ENCODE measurements around the gene RNF44. TPM values are rescaled to one million over a fixed set of nuclear protein-coding genes. Genes with fewer than 3 reads are reported as not detected.

The RNF44 gene
- total and polyA plus RNA-seq, 11 donors: 9.2 to 35.7 (median 20.0) TPM

DNA sequence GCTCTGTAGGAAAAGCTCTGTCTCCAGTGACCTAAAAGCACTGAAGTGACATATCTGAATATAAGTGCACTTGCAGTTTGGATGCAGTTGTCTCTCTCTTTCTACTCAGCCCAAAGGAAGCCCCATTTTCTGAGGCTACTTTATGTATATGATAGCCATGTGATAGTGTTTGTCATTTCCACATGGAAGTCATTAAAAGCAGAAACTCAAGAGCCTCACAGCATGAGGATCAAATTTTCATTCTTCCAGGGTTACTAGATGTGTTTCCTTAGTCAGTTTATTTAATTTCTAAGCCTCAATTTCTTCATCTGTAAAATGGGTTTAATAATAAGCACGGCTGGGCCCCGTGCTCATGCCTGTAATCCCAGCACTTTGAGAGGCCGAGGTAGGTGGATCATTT lies 36.7 kb downstream of the RNF44 start:
- Histone ChIP-seq H3K9me3 (no peaks in the 10 kb centered on the region), H3K4me1 (no peaks in the 10 kb centered on the region), H3K36me3 (peaks cover 0 to 100% (median 98%) of the 10 kb centered on the region in 9 donors), H3K4me3 (no peak overlapping the region), H3K27ac (no peak overlapping the region), H3K27me3 (no peaks in the 10 kb centered on the region)
- DNase-seq: no peak
- TF ChIP-seq, protein P1, sequence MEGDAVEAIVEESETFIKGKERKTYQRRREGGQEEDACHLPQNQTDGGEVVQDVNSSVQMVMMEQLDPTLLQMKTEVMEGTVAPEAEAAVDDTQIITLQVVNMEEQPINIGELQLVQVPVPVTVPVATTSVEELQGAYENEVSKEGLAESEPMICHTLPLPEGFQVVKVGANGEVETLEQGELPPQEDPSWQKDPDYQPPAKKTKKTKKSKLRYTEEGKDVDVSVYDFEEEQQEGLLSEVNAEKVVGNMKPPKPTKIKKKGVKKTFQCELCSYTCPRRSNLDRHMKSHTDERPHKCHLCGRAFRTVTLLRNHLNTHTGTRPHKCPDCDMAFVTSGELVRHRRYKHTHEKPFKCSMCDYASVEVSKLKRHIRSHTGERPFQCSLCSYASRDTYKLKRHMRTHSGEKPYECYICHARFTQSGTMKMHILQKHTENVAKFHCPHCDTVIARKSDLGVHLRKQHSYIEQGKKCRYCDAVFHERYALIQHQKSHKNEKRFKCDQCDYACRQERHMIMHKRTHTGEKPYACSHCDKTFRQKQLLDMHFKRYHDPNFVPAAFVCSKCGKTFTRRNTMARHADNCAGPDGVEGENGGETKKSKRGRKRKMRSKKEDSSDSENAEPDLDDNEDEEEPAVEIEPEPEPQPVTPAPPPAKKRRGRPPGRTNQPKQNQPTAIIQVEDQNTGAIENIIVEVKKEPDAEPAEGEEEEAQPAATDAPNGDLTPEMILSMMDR (IDR thresholded peaks at IDR 0.05): no peak
- no peak for TF ChIP-seq POLR2A (IDR thresholded peaks at IDR 0.05)
- intact Hi-C loops (cut with DNase I): no loop called here
- 95 to 99% (median 96%) methylated on average over 3 of the region's 3 CpGs for WGBS, 4 donors
- no peak for ATAC-seq

- H3K36me3 ChIP-seq: peaks cover 0 to 100% (median 100%) of the 10 kb centered on the region in 9 donors
- H3K27me3 ChIP-seq: no peaks in the 10 kb centered on the region
- no peaks in the 10 kb centered on the region for H3K9me3 ChIP-seq
- TF ChIP-seq POLR2A (IDR thresholded peaks at IDR 0.05): no peak
- TF ChIP-seq, protein P1 (IDR thresholded peaks at IDR 0.05): no peak
- ATAC-seq (no peak), DNase-seq (no peak)
- no peak overlapping the region for H3K4me3 ChIP-seq
- H3K4me1 ChIP-seq: no peaks in the 10 kb centered on the region
- H3K27ac ChIP-seq: no peak overlapping the region
- intact Hi-C loops (cut with DNase I): no loop called here
- WGBS, 4 donors: 92 to 93% (median 93%) methylated on average over 5 of the region's 5 CpGs
Measured at GRCh38 chr5:176499273-176499672, 37.9 kb downstream of the RNF44 start.

DNA sequence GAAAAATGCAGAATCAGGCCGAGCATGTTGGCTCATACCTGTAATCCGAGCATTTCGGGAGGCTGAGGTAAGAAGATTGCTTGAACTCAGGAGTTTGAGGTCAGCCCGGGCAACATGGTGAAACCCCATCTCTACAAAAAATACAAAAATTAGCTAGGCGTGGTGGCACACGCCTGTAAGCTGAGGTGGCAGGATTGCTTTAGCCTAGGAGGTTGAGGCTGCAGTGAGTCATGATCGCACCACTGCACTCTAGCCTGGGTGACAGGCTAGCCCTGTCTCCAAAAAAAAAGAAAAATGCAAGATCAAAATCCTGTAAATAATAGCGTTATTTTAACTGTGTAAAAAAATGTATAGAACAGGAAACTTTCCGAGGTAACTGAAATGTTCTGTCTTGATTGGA lies 39.4 kb downstream of the RNF44 start:
- ATAC-seq: no peak
- no peak overlapping the region for H3K27ac ChIP-seq
- peaks cover 0 to 100% (median 100%) of the 10 kb centered on the region in 9 donors for H3K36me3 ChIP-seq
- TF ChIP-seq POLR2A (IDR thresholded peaks at IDR 0.05): no peak
- TF ChIP-seq, protein P1 (IDR thresholded peaks at IDR 0.05): no peak
- WGBS, 4 donors: 85 to 96% (median 95%) methylated on average over 9 of the region's 9 CpGs
- intact Hi-C loops (cut with DNase I): no loop called here
- DNase-seq: no peak
- H3K4me3 ChIP-seq: no peak overlapping the region
- no peaks in the 10 kb centered on the region for H3K27me3 ChIP-seq
- no peaks in the 10 kb centered on the region for H3K4me1 ChIP-seq
- no peaks in the 10 kb centered on the region for H3K9me3 ChIP-seq

GRCh38 chr5:176492431-176492830 lies 44.8 kb downstream of the RNF44 start:
- H3K4me3 ChIP-seq: no peak overlapping the region
- no peaks in the 10 kb centered on the region for H3K27me3 ChIP-seq
- H3K9me3 ChIP-seq: no peaks in the 10 kb centered on the region
- DNase-seq (no peak), ATAC-seq (no peak)
- no peak overlapping the region for H3K27ac ChIP-seq
- H3K36me3 ChIP-seq: peaks cover 0 to 100% (median 96%) of the 10 kb centered on the region in 9 donors
- intact Hi-C loops (cut with DNase I): no loop called here
- TF ChIP-seq, protein P1 (IDR thresholded peaks at IDR 0.05): no peak
- TF ChIP-seq POLR2A (IDR thresholded peaks at IDR 0.05): no peak
- H3K4me1 ChIP-seq: peaks cover 0 to 7% (median 0%) of the 10 kb centered on the region in 12 donors
- WGBS, 4 donors: 24 to 43% (median 33%) methylated on average over 3 of the region's 3 CpGs

All from heart left ventricle (tissue), 16 donors.